LHCN-M2 (cell line): ENCODE measurements around the gene STXBP5. TPM values are rescaled to one million over a fixed set of nuclear protein-coding genes. Genes with fewer than 3 reads are reported as not detected.

Source experiments
- DNase-seq: peaks from one replicate; pipeline ENCODE4 v3.0.0-alpha.2; 2012; ENCODE audit warnings: low read depth
- polyA plus RNA-seq: library from polyadenylated mRNA; unstranded; fragments of >200 nt; gene quantifications from one replicate; pipeline ENCODE4 v1.2.1, GENCODE V29; 2012; ENCODE audit warnings: missing spikeins
- total RNA-seq: library from RNA; depleted of rRNA; stranded (reverse); fragments of >200 nt; gene quantifications from 2 replicates; pipeline ENCODE4 v1.2.3, GENCODE V29; 2014; rRNA removed

Gene STXBP5
- total RNA-seq: 28.0 and 34.8 TPM in 2 replicates
- 9.9 TPM for polyA plus RNA-seq

DNA sequence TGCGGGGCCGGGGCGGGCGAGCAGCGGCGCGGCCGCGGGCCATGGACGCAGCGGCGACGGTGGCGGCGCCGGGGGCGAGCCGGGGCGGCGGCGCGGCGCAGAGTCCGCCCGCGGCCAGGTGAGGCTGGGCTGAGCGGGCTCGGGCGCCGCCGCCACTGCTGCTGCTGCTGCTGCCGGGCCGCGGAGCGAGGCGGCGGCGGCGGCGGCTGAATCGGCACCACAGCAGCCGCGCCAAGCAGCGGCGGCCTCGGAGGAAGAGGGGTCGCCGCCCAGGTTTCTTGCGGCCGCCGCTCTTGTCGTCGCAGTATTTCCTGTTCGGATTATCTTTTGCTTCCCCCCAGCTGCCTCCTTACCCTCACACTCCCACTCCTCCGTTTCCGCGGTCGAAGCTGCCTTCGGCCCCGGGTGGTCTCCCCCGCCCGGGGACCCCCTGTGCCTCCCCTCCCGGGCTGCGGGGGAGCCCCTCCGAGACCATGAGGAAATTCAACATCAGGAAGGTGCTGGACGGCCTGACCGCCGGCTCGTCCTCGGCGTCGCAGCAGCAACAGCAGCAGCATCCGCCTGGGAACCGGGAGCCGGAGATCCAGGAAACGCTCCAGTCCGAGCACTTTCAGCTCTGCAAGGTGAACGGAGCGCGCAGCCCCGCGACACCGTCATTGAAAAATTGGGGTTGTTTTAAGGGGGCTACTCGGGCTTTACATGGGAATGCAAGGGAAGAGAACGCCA is at the start of gene STXBP5:
Gene STXBP5 (plus strand): TSS at position 358 of the 726 bp plus-strand sequence. CDS start 116 bp downstream, at position 474.
- DNase-seq: peak; percentile 42

DNA sequence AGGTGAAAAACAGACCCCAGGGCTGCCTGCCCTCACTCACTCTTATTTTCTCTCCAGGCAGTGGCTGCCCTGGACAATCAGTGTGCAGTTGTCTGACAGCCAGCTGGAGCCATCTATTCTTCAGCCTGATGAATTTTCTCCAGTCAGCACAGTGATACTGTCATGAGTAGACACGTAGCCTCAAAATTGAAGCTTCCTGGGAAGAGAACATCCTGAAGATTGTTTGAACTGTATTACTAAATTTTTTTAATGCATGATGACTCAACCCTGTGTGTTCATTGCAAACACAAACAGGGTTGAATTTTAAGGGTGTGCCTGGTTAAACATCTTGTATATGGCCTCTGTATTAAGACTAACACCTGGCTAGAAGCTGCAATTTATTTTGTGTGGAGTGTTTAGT is 49.8 kb upstream of the STXBP5 start:
- DNase-seq: peak; percentile 91

DNA sequence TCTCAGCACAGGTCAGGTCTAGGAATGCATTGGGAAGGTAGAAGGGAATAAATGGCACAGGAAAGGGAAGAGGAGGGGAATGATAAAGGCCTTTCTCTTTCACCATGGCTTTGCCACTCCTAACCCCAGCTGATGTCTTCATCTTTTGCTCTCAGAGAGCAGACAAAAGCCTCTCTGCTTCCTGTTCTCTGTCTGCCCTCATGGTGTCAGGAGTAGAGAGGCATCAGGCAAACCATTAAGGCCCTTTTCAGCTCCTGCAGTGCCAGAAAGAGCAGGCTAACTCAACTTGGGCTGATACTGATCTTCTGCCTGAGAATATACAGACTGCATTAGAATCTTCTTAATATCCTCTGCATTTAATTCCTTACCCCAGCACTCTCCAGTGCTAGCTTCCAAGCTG is 48.0 kb upstream of the STXBP5 start:
- peak; percentile 30 for DNase-seq

DNA sequence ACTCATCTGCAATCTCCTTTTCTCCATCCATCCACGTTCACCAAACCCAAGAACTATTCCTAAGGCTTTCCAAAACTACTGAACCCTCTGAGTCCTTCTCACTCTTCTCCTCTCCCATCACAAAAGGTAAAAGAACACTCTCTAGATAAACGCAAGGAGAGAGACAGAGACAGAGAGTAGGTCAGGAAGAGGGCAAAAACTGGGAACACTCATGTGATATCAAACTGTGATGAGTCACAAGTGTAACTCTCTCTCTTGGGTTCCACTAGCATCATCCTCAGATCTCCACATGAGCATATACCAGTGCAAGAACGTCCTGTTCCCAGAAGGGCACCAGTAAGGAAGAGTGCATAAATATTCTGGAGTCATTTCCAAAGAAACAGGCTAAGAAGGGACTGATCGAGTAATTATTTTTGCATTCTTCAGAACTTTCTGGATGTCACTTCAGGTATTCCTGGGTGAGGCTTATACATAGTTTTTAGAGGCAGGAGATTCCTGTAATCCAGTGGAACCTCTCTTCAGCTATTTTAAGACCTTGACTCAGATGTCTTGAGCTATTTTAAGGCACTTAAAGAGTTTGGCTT is 47.3 kb upstream of the STXBP5 start:
- DNase-seq: peak; percentile 91

DNA sequence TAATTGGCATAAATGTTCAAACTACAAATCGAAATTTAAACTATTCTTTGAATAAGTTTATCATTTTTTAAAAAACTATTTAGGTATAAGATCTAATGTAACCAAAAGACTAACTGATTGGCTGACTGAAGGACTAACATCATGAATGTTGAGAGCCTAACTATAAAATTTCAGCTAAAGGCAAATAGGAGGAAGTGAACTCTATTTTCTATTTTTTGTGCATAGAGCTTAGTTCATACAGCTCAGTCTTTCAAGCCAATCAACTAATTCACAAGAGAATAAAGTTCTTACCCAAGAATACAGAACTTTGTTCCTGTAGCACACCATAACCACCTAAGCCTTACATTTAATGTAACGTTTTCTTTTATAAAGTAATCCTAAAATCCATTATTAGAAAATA is 46.3 kb upstream of the STXBP5 start:
- DNase-seq: no peak

DNA sequence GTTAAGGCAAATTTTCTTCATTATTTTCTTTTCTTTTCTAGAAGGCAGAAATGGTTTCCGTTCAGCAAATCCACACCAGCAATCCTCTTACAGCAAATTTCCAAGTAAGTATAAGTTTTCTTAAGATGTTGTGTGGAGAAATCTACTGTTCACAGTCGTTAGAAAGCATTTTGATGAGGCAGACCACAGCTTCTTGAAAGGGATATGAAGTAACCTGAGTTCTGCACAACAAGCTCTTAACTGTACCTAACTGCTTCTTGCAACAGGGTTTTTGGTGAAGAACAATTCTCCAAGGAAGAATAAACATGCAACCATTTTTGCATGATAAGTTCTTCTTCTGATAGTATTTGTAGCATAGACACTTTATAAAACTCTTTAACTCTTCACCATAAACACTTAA is 45.3 kb upstream of the STXBP5 start:
- peak; percentile 18 for DNase-seq

DNA sequence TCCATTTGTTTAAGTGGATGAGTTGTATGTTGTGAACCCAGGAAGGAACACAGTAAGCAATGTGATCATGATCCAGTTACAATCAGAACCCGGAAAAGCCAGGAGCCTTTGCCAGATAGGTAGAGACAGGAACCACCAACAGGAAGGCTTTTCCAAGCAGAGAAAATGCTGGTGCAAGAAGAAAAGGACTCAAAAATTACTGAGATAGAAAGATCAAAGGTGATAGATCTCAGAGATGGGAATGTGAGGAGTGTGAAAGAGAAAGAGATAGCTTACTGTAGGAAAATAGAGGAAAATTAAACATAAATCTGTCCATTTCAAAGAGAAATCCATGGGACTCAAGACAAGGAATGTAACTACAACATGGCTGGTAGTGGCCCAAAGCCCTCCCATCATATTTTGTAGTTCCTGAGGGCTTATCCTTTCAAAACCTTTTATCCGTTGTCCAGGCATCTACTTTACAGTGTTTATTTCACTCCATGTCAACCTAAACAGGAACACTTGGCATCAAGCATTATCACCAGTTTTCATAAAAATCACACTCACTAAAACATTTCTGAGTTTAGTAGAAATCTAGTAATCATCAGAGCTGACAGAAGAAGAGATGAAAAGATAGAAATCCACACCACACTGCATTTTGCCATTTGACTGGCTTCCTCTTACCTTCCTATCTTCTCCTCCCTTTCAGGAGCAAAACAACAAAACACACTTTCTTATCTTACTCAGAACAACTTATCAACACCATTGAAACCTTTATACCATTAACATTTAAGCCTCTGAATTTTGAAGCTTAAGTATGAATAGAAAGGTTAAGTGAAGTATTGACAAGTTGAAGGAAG is 44.5 kb upstream of the STXBP5 start:
- DNase-seq: no peak

DNA sequence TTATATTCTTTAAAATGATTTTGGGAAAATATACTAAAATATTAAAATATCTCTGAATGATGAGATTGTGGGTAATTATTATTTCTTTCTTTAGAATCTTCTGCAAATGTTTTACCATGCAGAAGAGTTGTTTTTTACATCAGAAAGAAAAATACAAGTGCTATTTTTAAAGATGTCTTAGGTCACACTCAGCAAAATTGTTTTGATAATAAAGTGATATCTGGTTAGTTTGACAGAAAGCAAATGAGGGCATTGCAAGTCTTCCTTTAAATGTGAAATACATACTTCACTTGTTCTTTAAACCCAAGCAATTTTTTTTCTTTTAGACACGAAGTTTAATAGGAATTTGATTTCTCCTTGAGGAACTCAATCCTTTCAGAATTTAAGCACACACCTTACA is 43.6 kb upstream of the STXBP5 start:
- no peak for DNase-seq

DNA sequence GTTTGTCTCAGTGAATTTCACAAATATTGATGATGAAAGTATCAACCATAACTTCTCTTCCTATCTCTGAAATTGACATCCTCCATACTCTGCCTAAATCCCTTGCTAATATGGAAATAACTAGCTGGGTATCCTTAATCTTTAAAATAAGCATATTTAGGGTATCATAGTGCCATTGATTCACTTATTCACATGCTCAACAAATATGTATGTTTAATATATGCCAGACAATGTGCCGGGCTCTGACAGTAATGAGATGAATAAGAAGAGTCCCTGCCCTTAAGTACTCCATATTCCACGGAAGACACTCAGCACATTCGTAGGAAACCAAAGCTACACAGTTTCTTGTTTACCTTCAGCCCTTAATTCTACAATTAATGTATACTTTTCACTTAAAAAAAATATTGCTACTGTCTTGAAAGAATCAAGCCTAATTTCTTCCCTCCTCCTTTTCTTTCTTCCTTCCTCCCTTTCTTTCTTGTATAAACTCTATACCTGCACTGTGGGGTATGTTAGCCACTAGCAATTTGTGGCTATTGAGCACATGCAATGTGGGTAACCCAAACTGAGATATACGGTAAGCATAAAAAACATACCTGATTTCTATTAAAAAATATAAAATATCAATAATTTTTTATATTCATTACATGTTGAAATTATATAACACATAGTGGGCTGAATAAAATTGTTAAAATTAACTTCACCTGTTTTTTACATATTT is 42.8 kb upstream of the STXBP5 start:
- no peak for DNase-seq

DNA sequence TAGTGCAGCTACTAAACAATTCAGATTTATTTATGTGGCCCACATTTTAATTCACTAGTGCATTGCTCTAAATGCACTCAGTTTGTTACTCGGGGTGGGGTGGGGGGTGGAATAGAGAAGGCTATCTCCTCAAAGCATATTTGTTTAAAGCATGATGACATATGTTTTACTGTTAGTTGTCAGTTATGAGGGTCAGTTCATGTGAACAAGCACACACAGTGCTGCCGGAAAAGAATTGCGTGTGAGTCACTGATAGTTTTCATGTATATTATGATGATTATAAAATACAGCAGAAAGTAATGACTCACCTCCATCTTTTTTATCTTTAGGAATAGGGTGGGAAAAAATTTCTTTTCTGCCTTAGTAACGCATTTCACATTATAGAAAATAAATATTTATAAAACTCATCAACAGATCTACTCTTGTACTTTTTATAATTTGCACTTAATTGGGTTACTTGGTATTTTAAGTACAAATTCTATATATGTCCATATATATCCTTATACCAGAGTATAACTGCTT is 42.2 kb upstream of the STXBP5 start:
- peak; percentile 81 for DNase-seq

DNA sequence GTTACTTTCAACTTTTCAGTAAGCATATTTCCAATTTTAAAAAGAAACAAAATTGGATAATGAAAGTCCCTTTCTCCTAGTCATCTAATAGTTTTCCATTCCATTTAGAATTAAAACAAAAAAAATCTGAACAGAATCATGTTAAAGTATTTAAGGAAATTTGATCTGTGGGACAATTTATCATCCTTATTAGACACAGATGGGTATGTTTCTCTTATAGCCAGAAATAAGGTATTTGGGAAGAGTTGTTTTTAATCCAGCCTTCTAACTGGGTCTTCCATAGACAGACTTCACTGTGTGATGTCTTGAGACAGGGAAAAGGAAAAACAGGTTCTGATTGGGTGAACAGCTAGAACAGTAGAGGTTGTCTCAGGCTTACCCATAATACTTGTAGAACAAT is 39.5 kb upstream of the STXBP5 start:
- no peak for DNase-seq

DNA sequence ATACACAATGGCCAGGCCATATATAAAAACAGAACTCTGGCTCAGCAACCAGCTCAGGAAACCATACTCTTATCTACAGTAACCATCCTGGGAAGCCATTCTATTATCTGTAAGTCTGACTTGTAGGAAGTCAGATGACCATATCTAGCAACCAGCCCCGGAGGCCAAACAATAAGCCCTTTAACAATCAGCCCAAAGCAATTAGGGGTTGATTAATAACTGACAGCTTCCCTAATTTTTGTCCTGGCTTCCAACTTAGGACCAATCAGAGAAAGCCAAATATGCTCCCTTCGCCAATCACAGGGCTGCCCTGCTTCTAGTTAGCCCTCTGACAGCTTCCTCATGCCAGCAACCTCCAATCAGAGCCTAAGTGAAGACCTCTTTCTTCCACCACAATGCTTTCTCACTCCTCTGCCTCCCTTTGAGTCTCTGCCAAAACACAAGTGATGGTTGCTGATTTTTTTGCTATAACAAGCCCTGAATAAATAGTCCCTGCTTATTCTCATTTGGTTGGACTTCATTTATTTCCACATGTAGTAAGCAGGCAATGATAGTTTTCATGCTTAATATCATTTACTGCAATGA is 37.8 kb upstream of the STXBP5 start:
- peak; percentile 61 for DNase-seq

DNA sequence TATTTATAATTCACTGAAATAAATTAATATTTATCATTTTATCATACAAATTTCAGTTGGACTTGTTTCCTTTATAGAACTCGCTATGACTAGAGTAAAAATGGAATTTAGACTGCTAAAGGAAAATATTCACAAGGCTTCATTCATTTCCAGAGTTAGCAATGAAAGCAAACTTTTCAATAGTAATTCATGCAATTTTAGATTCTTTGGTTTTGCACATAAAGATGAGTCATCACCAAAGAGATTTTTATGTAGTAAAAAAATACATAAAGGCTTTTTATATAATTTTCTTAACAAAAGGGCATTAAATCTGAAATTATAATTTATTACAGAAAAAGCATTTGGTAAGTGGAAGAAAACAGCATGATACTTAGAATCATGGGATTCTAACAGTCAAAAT is 37.2 kb upstream of the STXBP5 start:
- peak; percentile 17 for DNase-seq

DNA sequence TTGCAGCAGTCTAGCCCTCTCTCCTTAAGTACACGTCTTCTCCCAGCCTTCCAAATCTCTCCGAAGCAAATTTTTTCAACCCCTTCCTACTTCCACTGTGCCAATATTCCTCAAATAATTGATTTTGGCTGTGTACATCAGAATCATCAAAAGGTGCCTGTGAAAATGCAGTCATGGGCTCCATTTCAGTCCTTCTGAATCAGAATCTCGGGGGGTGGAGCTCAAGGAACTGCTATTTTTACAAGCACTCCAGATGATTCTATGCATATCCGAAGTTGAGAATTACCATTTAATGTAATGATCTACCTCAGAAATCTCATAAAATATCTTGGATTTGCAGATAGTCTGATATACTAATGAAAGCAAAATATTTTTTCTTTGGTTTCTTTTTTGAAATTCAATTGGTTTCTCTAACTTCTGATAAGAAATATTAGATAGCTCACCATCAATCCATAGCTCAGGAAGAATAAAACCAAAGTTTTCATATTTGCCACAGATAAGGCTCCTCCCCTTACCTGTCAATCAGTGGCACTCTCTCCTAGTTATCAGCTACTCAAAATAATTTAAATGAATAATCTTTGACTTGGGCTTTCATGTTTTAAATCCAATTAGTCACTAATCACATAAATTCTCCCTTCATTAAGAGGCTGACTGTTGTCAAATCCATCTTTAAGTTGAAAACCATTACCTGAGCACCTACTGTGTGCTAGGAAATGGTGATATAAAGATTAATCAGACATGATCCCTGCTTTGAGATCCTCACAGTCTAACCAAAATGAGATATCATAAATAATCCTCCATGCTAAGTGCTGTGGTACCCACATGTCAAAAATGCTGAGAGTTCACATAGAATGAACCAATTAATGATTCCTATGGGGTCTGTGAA is 36.4 kb upstream of the STXBP5 start:
- DNase-seq: peak; percentile 50

DNA sequence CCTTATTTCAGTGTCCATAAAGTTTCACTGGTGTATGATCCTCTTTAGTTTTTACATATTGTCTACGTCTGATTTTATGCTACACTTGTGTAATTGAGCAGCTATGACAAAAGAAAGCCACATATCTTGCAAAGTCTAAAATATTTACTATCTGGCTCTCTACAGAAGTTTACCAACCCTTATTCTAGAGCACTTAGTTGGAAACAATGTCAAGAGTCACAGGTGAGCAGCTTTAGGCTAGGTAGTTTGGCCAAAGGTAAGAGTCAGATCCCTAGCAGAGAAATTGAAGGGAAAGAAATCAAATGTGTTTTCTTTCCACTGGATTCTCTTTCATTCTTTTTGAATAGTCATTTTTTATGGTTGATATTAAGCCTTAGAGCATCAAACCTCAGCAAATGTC is 34.7 kb upstream of the STXBP5 start:
- DNase-seq: no peak

DNA sequence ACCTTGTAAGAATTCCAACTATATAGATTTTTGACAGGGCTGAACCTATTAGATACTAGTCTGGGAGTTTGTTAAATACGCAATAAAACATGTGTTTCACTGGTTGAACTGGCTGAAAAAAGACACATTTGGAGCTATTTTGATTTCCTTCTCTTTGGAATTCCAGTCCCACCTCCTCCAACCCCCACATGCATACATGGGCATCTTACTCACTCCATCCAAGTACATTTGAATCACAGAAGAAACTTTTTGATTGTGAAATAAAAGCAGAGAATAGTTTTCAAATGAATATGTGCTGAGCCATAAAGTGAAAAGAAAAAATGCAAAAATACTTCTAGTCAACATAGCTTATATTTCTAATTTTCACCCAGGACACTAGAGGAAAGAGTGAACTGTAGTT is 33.9 kb upstream of the STXBP5 start:
- peak; percentile 95 for DNase-seq

DNA sequence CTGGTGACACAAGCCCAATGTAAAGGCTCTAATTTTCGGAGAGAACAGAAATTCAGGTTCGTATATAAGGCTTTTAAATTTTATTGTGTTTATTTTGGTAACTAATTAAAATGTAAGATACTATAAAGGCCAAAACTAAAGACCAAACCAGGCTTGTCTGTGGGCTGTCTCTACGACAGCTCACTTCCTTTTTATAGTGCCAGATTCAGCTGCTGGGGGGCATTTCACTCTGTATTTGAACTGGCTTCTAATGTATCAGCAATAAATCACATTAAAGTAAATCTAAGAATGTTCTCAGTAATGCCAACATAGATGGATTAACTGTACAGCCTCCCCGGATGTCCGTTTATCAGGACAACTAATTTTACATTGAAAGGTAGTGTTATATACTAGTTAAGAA is 31.1 kb upstream of the STXBP5 start:
- DNase-seq: no peak

DNA sequence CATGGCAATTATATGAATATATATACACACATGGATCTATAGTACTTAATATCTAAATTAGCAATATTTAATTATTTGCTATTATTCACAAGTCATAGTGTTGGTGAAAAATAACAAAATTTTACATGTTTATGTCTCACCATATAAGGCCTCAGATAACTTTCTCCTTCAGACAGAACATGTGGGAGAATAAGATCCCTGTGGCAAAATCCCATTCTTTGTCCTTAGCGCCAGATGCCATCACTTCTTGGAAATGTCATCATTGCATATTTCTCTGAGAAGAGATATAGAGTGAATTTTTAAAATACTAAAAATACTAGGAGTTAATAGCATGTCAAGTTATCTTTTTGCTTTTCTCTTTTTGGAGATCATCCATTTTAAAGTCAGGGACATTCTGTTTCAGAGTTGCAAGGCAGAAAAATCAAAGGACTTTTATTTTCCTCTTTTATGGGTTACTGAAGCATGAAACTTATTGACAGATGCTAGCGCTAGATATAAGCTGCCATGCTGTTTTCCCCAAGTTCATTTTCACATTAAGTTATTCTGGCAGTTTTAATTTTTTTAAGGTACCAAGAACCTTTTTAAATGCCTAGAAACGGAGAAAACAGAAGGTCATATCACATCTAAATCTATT is 30.4 kb upstream of the STXBP5 start:
- no peak for DNase-seq

DNA sequence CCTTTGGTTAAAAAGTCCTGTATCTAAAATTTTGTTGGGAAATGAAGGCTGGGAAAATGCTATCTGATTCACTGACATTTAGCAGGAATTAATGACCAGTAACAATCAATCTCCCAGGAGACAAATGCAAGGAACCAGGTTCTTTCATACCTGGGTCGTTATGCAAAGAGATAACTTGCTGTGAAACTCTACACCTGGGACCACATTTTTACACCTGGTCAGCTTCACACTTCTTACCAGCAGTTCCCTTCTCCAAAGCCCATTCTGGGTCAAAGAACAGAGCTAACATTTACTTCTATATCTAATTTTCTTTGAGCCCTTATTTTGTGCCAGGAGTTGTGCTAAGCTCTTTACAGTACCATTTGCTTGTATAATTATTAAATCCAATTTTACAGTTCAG is 27.4 kb upstream of the STXBP5 start:
- no peak for DNase-seq

DNA sequence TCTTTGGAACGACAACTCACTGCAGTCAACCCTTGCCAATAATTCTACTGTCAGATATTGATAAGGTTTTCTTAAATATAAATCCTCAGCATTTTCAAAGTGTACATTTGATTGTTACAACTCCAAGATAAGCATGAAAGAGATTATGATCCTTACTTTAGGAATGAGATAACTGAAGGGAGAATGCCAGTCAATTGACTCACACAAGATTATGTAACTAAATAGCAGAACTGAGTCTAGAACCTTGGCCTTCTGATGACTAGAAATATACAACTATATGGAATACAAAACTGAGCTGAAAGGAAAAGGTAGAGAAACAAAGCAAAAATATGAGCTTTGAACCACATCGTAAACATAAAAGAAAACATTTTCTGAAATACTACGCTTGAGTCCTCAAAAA is 26.9 kb upstream of the STXBP5 start:
- peak; percentile 23 for DNase-seq
